ENCODE data around the gene CAMK1D.

DNA sequence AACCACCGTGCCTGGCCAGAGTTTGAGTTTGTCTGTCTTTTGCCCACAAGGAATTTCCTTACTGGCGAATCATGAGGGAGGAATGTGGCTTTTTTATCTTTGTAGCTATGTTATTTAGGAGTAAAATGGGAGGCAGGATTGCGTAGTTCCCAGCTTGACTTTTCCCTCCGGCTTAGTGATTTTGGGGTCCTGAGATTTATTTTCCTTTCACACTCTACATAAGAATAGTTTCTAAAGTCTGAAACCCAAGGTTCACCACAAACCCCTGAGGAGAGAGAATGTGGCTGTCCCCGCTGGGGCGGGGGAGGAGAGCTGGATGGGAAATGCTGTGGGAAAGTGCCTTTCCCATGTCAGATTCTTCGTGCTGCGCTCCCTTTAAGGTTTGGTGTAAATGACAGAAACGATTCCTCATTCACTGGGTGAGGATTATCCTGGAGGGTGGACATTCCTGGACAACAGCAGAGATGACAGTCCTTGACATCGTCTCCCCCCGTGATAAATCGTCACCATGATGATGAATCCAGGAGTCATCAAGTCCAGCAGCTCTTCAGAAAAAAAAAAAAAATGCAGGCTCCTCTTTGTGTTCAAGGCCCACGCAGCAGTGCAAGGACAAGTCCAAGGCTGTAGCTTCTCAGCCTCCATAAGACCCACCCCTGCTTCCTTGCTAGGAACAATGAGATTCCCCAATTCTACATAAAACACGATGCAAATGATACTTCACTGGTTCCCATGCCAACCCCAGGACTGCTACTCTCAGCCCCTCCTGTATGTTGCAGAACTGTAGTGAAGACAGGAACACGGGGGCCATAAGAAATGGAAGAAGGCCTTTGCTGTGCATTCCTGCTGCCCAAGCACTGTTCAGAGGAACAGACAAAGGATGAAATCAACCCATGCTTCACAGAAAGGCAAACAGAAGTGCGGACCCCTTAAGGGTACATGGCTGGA is 419.1 kb downstream of the CAMK1D start:
- TF ChIP-seq CTCF (IDR thresholded peaks at IDR 0.05) (no peak), POLR2A (IDR thresholded peaks at IDR 0.05) (no peak)

Data from testis (tissue), 2 donors.